ENCODE results near the gene STYXL1. TPM values are rescaled to one million over a fixed set of nuclear protein-coding genes. Genes with fewer than 3 reads are reported as not detected.

Gene STYXL1
- total RNA-seq, 1 donor from 2014 or later: 0.96 TPM

GRCh38 chr7:75967055-75967454 lies 80.7 kb downstream of the STYXL1 start:
- Histone ChIP-seq H3K27me3 (no peaks in the 10 kb centered on the region), H3K27ac (peak overlapping the region; percentile 92 to 97), H3K4me3 (peak overlapping the region in 1 of 2 donors; percentile 28), H3K4me1 (peaks cover 20 to 43% of the 10 kb centered on the region in 2 donors), H3K36me3 (peaks cover 0 to 1% of the 10 kb centered on the region in 2 donors), H3K9me3 (no peaks in the 10 kb centered on the region)
- no peak for DNase-seq (ENCODE audit: low spot score in 2 of 2)
- intact Hi-C loops (cut with DNase I): loop anchor here (2.0 to 10.0 kb wide), 3 partner anchors 80 to 252 kb away; partner anchors contain the start of genes RHBDD2 and STYXL1
- no peak for TF ChIP-seq CTCF (IDR thresholded peaks at IDR 0.05)

- H3K4me3 ChIP-seq: peak overlapping the region; percentile 15 to 54
- intact Hi-C loops (cut with DNase I): loop anchor here (1.0 to 10.0 kb wide), 4 partner anchors 28 to 252 kb away; partner anchors contain the start of genes RHBDD2, STYXL1 and TMEM120A
- peak; percentile 63 to 92 for DNase-seq (ENCODE audit: low spot score in 2 of 2)
- no peaks in the 10 kb centered on the region for H3K36me3 ChIP-seq
- no peaks in the 10 kb centered on the region for H3K27me3 ChIP-seq
- no peaks in the 10 kb centered on the region for H3K9me3 ChIP-seq
- H3K4me1 ChIP-seq: peaks cover 20 to 44% of the 10 kb centered on the region in 2 donors
- H3K27ac ChIP-seq: peak overlapping the region; percentile 92 to 97
- no peak for TF ChIP-seq CTCF (IDR thresholded peaks at IDR 0.05)
Measured at GRCh38 chr7:75966190-75966961, 81.4 kb downstream of the STYXL1 start.

- Histone ChIP-seq H3K4me3 (peak overlapping the region in 1 of 2 donors; percentile 54), H3K27me3 (no peaks in the 10 kb centered on the region), H3K4me1 (peaks cover 20 to 44% of the 10 kb centered on the region in 2 donors), H3K27ac (peak overlapping the region; percentile 92 to 97), H3K36me3 (peaks cover 0 to 3% of the 10 kb centered on the region in 2 donors), H3K9me3 (no peaks in the 10 kb centered on the region)
- intact Hi-C loops (cut with DNase I): loop anchor here (1.0 to 10.0 kb wide), 4 partner anchors 29 to 251 kb away; partner anchors contain the start of genes RHBDD2, STYXL1 and TMEM120A
- DNase-seq (ENCODE audit: low spot score in 2 of 2): peak in 1 of 2 donors; percentile 63
- no peak for TF ChIP-seq CTCF (IDR thresholded peaks at IDR 0.05)
Measured at GRCh38 chr7:75965617-75966016, 82.2 kb downstream of the STYXL1 start.

- Histone ChIP-seq H3K9me3 (no peaks in the 10 kb centered on the region), H3K36me3 (peaks cover 11 to 13% of the 10 kb centered on the region in 2 donors), H3K27me3 (no peaks in the 10 kb centered on the region), H3K27ac (peak overlapping the region; percentile 92 to 97), H3K4me1 (peaks cover 20 to 44% of the 10 kb centered on the region in 2 donors), H3K4me3 (no peak overlapping the region)
- no peak for TF ChIP-seq CTCF (IDR thresholded peaks at IDR 0.05)
- no peak for DNase-seq (ENCODE audit: low spot score in 2 of 2)
- intact Hi-C loops (cut with DNase I): loop anchor here (10.0 kb wide), 1 partner anchor 249 kb away; no protein-coding TSS in a partner anchor
Measured at GRCh38 chr7:75963381-75963995, 84.3 kb downstream of the STYXL1 start.

GRCh38 chr7:75962607-75963380 lies 85.0 kb downstream of the STYXL1 start:
- Histone ChIP-seq H3K36me3 (peaks cover 18 to 20% of the 10 kb centered on the region in 2 donors), H3K4me1 (peaks cover 19 to 41% of the 10 kb centered on the region in 2 donors)
- no peak for TF ChIP-seq CTCF (IDR thresholded peaks at IDR 0.05)

More at GRCh38 chr7:75962607-75963380, 85.0 kb downstream of the STYXL1 start:
- peak in 1 of 2 donors; percentile 89 for DNase-seq (ENCODE audit: low spot score in 2 of 2)
- no peaks in the 10 kb centered on the region for H3K27me3 ChIP-seq
- peak overlapping the region in 1 of 2 donors; percentile 29 for H3K4me3 ChIP-seq
- intact Hi-C loops (cut with DNase I): loop anchor here (1.0 to 10.0 kb wide), 4 partner anchors 32 to 248 kb away; partner anchors contain the start of genes POR, RHBDD2 and TMEM120A
- peak overlapping the region; percentile 92 to 97 for H3K27ac ChIP-seq
- H3K9me3 ChIP-seq: no peaks in the 10 kb centered on the region
